Renal cortex interstitium (tissue), 11 donors: ENCODE measurements around the gene ADCYAP1R1. TPM values are rescaled to one million over a fixed set of nuclear protein-coding genes. Genes with fewer than 3 reads are reported as not detected.

Experiments used
- DNase-seq, 11 donors: peaks; one replicate each; pipeline ENCODE4 v3.0.0-alpha.2; 2013; ENCODE audit warnings: low read depth in 9 of 11, low spot score in 4 of 11; ENCODE audit errors: extremely low read depth in 1 of 11
- polyA plus RNA-seq, 3 donors: library from polyadenylated mRNA; unstranded; fragments of 120-200 nt; gene quantifications; one replicate each; pipeline ENCODE4 v1.2.1, GENCODE V29; 2013; ENCODE audit not compliant: insufficient read length in 3 of 3

Gene ADCYAP1R1
- polyA plus RNA-seq, 3 donors = 0.74 to 1.5 (median 0.93) TPM

DNA sequence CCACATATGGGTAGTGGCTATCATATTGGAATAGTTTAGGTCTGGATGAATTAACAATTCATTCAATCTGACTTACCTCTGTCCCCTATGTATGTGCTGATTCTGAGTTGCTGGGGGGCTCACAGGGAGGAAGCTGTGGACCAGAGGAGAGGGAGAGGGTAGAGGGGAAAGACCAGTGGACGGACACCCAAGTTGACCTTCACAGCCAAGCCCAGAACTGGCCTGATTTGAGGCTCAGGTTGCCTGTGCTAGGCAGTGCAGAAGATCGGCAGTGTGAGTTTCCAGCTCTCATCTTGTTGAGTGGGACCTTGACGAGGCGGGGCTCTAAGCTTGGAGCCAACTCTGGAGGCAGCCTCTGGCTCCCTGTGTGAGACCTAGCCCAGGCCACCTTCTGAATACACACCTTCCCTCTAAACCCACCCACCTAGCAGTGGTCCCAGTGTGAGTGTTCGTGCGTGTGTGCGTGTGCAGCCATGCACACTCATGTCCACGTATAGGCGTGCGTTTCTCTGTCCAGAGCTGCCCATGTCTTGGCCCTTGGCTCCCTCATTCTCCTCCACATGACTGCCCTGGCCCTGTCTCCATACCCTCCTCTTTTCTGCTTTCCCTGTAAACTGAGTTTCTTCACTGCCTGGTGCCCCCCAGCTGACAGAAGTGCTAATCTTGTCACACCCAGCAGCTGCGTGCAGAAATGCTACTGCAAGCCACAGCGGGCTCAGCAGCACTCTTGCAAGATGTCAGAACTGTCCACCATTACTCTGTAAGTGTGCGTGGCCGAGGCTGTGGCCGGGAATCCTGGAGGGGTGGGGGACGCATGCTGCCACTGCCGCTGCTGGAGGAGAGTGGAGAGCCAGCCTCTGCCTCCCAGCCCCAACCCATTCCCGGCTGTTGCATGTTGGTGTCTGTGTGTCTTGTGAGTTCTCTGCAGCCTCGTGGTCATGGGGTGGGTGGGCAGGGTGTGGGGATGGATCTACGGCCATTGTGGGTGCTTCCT, 47.6 kb downstream of the ADCYAP1R1 start:
- DNase-seq = no peak

DNA sequence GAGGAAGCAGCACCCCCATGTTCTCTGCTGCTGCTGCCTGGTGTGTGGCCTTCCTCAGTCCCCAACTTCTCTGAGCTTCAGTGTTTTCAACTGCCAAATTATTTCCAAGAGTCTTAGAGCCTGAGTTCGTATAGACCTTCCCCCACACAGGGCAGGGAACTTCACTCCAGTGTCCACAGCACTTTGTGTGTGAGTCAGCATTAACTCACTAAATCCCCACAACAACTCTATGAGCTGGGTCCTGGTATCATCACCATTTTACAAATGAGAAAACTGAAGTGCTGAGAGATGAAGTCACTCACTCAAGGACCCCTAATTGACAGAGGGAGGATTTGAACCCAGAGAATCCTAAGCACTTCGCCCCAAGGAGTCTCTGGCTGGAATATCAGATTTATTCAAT, 48.3 kb downstream of the ADCYAP1R1 start:
- no peak for DNase-seq

GRCh38 chr7:31100871-31101270, 48.8 kb downstream of the ADCYAP1R1 start:
- DNase-seq = no peak

GRCh38 chr7:31101544-31101943, 49.4 kb downstream of the ADCYAP1R1 start:
- DNase-seq = no peak

- no peak for DNase-seq
These were observed 50.3 kb downstream of the ADCYAP1R1 start for GRCh38 chr7:31102151-31102972.

DNA sequence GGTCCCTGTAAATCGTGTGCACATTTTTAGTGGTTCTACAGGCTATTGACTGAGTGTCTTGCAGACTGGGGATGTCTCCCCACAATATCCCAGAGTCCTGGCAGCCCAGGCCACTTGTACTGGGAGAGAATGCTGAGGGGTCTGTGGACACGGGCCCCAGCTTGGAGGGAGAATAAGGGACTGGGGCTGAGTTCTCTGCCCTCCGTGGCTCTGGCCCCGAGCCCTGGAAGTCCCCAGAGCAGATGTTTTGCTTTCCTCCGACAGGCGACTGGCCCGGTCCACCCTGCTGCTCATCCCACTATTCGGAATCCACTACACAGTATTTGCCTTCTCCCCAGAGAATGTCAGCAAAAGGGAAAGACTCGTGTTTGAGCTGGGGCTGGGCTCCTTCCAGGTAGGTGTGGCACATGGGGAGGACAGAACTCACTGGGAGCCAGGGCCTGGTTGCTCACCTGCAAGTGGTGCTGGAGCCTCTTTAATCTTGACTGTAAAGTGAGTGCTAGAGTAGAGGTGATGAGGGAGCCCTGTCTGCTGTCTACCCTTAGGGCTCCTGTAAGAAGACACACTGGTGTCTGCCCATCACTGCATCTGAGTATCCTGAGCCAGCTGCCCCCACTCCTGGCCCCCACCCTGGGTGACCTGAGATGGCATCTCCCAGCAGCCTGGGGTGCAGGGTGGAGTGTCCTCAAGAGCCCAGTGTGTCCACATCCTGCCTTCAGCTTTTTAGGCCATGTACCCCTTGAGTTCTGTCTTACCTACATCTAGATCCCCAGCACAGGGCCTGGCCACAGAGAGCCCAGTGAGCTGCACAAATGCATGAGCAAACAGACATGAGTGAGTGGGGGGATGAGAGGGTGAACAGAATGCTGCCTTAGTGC, 51.1 kb downstream of the ADCYAP1R1 start:
- no peak for DNase-seq

DNA sequence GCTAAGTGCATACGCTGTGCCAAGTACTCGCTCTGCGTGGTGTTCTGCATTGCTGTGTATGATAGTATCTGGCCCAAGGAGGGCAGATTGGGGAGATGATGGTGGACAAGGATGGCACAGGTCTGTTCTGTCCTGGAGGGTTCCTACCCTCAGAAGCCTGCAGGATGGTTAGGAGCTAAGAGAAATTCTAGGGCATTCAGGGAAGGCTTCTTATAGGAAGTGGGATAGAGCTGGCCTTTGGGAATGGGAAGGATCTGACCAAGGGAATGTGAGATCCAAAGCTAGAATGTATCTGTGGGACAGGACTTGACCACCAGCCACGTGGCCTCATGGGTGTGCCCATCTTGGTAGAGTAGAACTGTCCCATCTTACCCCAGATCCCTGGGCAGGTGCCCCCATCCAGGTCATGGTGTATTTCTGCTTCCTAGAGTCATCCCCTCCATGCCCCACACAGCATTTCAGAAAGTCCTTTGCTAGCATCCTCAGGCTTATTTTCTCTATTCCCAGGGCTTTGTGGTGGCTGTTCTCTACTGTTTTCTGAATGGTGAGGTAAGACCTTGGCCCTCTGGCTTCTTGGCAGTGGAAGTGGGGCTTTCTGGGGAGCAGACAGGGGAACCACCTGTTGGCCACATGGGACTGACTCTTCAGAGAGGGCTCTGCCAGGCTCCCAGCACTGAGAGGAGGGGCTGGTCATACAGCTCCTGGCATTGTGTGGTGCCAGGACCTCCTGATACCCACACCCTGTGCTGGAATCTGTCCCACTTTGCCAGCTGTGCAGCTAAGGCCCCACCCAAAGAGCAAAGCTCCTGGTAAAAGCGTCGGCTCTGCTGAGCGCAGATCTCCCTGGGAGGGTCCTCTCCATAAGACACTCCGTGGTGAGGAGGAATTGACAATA, 52.5 kb downstream of the ADCYAP1R1 start:
- DNase-seq = no peak

DNA sequence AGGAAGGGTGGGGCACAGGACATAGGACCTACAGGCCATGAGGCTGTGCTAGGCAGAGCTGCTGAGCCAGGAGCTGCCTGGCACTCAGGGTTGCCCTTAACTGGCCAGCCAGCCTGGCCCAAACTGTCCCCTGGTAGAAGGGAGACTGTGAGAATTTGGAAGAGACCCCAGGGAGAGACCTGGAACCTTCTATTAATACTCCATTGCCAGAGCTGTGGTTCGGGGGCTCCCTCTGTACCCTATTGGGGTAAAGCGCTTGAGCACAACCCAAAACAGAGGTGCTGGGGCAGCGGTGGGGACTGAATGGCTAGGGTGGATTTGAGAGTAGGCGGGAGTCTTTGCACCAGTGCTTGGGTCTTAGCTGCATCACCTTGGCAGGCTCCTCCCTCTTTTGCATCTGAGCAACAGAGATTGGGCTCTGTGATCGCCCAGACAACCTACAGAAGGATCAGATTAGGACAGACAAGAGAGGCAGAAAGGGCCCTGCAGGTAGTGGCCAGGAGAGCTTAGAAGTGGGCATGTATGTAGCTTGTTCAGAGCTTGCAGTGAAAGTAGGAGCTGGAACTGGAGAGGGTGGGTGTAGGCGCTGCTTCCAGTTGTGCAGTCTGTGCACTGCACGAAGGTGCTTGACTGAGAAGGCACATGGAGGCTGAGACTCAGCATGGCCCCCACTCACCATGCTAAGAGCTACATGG, 53.3 kb downstream of the ADCYAP1R1 start:
- no peak for DNase-seq

DNA sequence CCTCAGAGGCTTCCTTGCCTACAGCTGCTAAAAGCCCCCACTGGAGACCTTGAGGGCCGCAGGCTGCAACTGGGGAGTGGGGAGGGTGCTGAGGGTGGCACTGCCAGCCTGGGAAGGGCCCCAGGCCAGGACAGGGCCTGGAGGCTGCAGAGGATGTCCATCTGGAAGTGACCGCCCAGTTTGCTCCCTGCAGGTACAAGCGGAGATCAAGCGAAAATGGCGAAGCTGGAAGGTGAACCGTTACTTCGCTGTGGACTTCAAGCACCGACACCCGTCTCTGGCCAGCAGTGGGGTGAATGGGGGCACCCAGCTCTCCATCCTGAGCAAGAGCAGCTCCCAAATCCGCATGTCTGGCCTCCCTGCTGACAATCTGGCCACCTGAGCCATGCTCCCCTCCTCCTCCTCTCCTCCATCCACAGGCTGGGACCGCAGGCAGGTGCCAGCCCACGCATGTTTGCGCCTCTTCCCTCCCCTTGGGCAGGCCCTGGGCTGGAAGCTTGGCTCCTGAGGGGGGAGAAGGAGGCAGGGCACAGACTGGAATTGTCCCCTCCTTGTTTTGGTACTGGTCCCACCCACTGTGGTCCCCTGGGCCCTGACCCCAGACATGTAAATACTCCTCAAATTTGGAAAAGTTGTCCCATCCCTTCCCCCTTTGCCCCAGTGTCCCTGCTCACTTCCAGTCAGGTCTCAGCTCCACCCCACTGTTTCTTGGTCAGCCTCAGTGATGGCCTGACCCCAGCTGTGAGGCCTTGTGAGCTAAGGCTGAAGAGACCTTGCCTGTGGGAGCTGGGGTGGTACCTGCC, 54.4 kb downstream of the ADCYAP1R1 start:
- DNase-seq = no peak

DNA sequence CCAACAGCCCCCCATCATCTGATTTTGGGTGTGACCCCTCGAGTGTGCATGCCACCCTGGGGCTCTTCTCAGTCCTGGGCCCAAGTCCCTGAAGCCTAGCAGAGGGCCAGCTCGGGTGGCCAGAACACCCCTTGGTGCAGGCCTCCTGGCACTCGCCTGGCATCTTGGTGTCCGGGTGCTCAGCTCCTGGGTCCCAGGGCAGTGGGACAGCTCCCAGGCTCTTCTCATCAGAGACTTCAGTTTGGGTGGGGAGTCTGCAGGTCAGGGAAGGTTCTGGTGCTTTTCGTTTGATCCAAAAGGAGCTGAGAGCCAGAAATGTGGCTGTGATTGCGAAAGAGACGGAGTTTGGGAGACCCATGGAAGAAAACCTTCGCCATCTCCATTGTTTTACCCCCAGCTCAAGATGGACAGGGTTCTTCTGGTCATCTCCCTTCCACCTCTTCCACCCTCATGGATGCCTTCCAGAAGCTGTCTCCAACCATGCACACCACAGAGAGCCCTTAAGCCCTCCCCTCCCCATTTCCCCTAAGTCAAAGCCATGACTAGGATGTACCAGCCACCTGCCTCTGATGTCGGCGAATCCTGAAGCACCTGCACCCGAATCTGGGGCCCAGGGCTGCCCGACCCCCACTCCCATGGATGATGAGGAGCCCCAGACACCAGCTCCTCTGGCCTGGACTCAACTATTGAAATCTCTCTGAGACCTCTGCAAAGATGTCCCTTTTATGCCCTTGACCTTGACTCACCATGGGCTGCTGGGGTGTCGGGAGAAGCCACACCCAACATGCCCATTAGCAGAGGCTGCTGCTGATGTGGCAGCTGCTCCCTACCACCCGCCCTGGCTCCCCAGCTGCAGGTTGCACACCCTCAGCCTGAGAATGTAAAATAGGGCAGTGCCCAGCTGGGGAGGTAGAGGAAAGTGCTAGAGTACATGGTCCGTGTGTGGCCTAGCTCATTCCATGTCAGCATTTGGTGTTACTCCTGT, 55.3 kb downstream of the ADCYAP1R1 start:
- DNase-seq = no peak

DNA sequence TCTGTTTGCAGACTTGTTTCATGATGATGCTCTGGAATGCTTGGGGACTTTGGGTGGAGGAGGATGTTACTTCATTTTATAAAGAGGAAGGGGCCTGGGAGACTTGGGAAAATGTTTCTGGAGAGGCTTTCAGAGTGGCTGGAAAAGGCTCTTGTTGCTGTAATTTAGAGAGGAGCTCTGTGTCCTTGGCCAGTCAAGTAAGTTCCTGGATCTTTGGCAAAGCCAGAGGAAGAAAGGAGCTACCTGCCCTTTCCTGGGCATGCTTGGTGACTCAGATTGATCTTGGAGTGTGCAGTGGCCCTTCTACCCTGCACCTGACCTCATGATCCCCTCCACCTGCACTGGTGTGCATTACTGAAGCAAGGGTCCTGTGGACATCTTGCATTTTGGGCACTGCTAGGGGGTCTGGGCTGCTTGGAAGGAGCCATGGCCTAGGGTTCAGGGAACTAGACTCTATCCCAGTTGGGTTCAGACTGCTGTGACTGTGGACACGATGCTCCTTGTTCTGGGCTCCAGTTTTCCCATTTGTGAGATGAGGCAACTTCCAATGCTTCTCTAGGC, 56.1 kb downstream of the ADCYAP1R1 start:
- no peak for DNase-seq

DNA sequence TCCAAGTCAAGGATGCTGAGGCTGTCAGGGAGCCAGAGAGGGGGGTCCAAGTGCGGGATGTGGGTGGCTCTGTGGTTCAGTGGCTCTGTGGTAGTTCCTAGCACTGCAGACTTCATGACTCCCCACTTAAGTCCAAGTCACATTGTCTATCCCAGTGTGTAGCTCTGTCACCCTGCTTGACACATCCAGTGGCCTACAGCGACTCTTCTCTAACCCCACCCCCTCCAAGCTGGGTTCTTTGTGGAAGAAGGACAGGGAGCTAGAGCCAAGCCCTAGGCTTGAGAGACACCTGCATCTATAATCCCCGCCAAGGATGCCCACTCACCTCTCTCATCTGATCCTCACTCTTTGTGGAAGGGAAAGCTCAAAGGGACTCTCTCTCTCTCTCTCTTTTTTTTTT, 57.6 kb downstream of the ADCYAP1R1 start:
- DNase-seq = no peak

- DNase-seq = no peak
These were observed 58.4 kb downstream of the ADCYAP1R1 start for GRCh38 chr7:31110331-31111108.

GRCh38 chr7:31111109-31111451, 59.0 kb downstream of the ADCYAP1R1 start:
- DNase-seq = no peak

- DNase-seq = no peak
These were observed 61.6 kb downstream of the ADCYAP1R1 start for GRCh38 chr7:31113660-31114059.
